ENCODE data around the gene PEDS1. TPM values are rescaled to one million over a fixed set of nuclear protein-coding genes. Genes with fewer than 3 reads are reported as not detected.
"Not testable (repeated sequence)": the region's sequence is repeated elsewhere in the genome, so short reads cannot be mapped to it uniquely, and the experiment has no call there.

PEDS1 gene
- total RNA-seq = 80.6 and 121 TPM in 2 replicates

DNA sequence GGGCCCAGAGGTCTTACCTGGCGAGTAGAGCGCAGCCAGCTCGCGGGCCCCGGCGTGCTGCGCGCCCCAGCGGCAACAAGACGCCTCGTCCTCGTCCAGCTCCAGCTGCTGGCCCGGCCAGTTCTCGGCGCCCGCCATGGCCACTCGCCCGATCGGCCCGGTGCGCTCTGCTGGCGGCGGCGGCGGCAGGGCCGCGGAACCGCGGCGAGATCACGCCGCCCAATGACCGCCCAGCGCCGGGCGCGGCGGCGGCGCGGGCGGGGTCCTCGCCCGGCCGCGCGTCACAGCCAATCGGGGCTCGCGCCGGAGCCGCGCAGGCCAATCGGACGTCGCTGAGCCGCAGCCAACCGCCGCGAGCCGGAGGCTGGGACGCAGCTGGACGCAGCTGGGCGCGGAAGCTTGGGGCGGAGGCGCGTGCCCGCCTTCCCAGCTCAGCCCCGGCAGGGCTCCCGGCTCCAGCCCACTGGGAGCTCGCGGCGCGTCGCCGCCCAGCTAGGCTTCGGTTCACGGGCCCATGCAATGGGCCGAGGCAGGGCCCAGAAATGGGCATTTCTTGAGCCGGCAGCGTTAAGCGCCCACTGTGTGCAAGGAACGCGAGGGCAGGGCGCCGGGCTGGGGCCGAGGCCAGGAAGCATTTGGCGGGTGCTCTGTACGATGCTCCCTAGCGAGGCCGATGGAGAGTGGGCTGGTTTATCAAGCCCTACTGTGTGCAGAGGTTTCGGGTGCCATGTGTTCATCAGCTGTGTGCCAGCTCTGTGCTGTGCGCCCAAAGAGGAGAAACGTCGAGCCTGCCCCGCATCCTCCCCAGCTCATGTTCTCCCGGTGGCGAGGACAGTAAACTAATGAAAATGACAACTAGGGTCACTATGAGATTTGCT lies at the start of gene PEDS1:
TSS of gene PEDS1 (minus strand) at position 224 of the 878 bp plus-strand sequence. CDS start at position 138, 86 bp downstream.
- DNase-seq (ENCODE audit: extremely low read depth, low read depth, low spot score) = no peak

GRCh38 chr20:50202677-50203076 lies 49.2 kb upstream of the PEDS1 start:
- DNase-seq (ENCODE audit: extremely low read depth, low read depth, low spot score) = no peak

DNA sequence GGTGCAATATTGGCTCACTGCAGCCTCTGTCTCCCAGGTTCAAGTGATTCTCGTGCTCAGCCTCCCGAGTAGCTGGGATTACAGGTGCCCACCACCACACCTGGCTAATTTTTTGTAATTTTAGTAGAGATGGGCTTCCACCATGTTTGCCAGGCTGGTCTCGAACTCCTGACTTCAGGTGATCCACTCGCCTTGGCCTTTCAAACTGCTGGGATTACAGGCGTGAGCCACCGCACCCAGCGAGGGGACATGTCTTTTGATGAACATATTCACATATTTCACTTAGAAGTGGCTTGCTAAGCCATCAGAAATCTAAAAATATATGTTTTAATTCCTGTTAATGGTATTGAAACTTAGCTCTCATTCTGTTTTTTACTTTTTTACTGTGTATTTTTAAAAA lies 48.2 kb upstream of the PEDS1 start:
- not testable (repeated sequence) for DNase-seq (ENCODE audit: extremely low read depth, low read depth, low spot score)

- DNase-seq (ENCODE audit: extremely low read depth, low read depth, low spot score) = no peak
Measured at GRCh38 chr20:50200482-50201104, 47.1 kb upstream of the PEDS1 start.

DNA sequence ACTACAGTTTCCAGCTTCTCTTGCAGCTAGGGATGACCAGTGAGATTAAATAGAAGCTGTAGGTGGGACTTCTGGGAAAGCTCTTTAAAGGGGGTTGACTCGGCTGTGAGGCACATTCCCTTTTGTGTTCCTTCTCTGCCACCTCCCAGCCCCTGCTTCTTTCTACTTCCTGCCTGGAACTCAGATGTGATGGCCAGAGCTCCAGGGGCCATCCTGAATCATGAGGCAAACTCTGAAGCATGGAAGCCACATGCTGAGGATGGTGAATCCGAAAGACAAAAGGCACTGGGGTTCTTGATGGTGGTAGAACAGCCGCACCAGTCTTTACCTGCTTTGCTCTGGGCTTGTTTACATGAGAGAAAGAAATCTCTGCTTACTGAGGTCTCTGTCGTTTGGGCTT lies 46.2 kb upstream of the PEDS1 start:
- no peak for DNase-seq (ENCODE audit: extremely low read depth, low read depth, low spot score)

GRCh38 chr20:50198716-50199115 lies 45.2 kb upstream of the PEDS1 start:
- DNase-seq (ENCODE audit: extremely low read depth, low read depth, low spot score) = no peak

DNA sequence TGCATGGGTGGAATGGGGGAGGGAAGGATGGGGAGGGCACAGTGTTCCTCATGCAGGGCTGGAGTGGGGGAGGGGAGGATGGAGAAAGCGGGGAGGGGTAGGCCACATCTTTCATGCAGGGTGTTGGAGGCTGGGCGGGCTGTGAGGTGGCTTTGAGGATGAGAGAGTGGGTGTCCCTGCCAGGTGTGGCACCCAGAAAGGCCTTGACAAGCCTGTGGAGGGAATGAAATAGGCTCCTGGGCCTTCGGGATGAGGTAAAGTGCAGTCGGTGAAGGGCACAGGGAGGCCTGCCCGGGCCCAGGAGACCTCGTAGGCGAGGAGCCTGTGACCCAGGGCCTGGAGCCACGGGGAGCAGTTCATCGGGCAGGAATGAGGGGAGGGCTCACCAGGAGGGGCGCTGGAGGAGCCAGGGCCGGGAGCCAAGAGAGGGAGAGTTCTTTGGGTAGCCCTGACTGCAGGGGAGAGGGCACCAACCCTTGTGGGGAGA lies 44.7 kb upstream of the PEDS1 start:
- no peak for DNase-seq (ENCODE audit: extremely low read depth, low read depth, low spot score)

DNA sequence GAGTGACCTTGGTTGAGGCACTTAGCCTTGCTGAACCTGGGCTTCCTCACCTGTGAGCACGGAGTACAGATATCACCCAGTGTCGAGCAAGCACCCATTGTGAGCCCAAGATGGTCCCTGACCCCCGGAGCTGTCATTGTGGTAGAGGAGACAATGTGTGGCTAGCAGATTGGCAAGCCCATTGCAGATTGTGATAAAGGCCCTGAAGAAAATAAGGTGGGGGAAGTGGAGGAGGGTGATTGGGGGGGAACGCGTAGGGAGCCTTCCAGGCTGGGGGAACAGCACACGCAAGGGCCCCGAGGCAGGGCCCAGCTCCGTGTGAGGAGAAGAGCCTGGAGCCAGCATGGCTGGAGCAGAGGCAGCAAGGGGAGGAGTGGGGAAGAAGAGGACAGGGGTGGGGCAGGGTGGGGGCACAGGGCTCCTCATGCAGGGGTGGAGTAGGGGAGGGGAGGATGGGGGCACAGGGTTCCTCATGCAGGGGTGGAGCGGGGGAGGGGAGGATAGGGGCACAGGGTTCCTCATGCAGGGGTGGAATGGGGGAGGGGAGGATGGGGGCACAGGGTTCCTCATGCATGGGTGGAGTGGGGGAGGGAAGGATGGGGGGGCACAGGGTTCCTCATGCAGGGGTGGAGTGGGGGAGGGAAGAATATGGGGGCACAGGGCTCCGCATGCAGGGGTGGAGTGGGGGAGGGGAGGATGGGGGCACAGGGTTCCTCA lies 44.1 kb upstream of the PEDS1 start:
- DNase-seq (ENCODE audit: extremely low read depth, low read depth, low spot score) = no peak

GRCh38 chr20:50196896-50197295 lies 43.4 kb upstream of the PEDS1 start:
- DNase-seq (ENCODE audit: extremely low read depth, low read depth, low spot score) = no peak

DNA sequence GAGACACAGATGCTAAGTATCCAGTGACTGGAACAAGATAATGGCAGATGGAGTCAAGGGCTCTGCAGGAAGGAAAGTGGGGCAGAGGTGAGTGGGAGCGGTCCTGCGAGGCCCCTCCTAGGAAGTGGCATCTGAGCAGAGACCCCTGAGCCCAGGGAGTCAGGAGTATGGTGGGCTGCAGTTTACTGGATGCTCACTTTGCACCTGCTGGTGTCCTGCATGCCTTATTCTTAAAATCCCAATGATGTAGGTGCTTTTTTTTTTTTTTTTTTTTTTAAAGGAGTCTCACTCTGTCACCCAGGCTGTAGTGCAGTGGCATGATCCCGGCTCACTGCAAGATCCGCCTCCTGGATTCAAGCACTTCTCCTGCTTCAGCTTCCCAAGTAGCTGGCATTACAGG lies 42.7 kb upstream of the PEDS1 start:
- DNase-seq (ENCODE audit: extremely low read depth, low read depth, low spot score) = no peak

GRCh38 chr20:50195524-50196120 lies 42.1 kb upstream of the PEDS1 start:
- no peak for DNase-seq (ENCODE audit: extremely low read depth, low read depth, low spot score)

- DNase-seq (ENCODE audit: extremely low read depth, low read depth, low spot score) = no peak
Measured at GRCh38 chr20:50194831-50195523, 41.5 kb upstream of the PEDS1 start.

DNA sequence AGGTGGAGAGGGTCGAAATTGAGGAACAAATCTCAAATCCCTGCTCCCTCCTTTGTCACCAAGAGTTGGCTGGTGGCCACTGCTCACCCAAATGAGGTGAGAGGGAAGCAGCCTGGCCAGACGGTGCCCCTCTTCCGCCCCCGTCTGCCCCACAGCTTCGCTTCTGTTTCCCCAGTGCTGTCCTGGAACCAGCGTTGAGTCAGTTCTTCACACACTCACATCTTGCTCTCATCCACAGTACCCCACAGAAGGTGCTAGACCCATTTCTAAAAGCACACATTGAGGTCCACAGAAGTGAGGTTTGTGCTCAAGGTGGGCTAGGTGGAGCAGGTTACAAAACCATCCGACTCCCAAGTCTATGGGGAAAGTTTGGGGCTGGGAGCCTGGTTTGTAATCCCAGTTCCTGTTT lies 40.9 kb upstream of the PEDS1 start:
- DNase-seq (ENCODE audit: extremely low read depth, low read depth, low spot score) = no peak

DNA sequence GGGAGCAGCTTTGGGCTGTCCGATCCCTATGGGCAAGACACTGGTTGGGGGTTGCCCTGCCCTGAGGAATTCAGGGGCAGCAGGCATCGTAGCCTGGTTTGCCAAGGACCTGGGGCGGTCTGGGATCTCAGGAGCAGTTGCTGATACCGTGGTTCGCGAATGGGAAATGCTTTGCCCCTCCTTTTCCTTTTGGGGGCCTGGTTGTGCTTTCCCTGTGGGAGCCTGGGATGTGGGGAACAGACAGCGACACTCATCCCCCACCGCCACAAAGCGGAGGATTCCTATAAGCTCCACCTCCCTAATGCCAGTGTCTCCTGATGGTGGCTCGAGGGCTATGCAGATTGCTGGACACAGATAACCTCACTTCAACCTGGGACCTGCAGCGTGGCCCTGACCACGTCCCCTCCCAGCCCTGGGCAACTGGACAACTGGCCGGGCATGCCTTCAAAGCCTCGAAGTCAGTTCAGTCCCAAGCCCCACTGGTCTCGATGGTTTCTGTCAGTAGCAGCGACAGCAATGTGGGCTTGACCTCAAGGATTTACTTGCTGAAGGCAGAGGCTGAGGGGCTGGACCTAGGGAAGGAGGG lies 40.4 kb upstream of the PEDS1 start:
- no peak for DNase-seq (ENCODE audit: extremely low read depth, low read depth, low spot score)

GRCh38 chr20:50193199-50193835 lies 39.8 kb upstream of the PEDS1 start:
- no peak for DNase-seq (ENCODE audit: extremely low read depth, low read depth, low spot score)

GRCh38 chr20:50192364-50193198 lies 39.1 kb upstream of the PEDS1 start:
- no peak for DNase-seq (ENCODE audit: extremely low read depth, low read depth, low spot score)

DNA sequence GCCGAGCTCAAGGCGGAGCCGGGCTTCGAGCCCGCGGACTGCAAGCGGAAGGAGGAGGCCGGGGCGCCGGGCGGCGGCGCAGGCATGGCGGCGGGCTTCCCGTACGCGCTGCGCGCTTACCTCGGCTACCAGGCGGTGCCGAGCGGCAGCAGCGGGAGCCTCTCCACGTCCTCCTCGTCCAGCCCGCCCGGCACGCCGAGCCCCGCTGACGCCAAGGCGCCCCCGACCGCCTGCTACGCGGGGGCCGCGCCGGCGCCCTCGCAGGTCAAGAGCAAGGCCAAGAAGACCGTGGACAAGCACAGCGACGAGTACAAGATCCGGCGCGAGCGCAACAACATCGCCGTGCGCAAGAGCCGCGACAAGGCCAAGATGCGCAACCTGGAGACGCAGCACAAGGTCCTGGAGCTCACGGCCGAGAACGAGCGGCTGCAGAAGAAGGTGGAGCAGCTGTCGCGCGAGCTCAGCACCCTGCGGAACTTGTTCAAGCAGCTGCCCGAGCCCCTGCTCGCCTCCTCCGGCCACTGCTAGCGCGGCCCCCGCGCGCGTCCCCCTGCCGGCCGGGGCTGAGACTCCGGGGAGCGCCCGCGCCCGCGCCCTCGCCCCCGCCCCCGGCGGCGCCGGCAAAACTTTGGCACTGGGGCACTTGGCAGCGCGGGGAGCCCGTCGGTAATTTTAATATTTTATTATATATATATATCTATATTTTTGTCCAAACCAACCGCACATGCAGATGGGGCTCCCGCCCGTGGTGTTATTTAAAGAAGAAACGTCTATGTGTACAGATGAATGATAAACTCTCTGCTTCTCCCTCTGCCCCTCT lies 38.2 kb upstream of the PEDS1 start:
- DNase-seq (ENCODE audit: extremely low read depth, low read depth, low spot score) = no peak

DNA sequence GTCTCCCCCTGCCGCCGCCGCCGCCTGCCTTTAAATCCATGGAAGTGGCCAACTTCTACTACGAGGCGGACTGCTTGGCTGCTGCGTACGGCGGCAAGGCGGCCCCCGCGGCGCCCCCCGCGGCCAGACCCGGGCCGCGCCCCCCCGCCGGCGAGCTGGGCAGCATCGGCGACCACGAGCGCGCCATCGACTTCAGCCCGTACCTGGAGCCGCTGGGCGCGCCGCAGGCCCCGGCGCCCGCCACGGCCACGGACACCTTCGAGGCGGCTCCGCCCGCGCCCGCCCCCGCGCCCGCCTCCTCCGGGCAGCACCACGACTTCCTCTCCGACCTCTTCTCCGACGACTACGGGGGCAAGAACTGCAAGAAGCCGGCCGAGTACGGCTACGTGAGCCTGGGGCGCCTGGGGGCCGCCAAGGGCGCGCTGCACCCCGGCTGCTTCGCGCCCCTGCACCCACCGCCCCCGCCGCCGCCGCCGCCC lies 37.6 kb upstream of the PEDS1 start:
- no peak for DNase-seq (ENCODE audit: extremely low read depth, low read depth, low spot score)

Data from glomerular endothelial cell (primary cell).